ENCODE data around the gene PPM1D.

The PPM1D gene

DNA sequence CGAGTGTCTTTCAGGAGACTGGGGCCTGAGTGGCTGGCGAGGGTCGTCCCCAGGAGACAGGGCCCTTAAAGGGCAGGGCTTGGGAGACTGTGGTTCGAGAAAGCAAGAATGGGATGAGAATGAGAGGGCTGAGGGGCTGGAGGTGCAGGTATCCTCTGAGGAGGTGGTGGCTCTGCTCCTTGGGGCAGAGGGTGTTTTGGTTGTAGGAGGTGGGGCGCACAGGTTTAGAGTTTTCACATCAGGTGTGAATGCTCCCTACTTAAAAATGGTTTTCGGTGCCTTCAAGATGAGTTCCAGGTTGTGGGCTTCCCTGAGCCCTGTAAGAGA is 78.1 kb downstream of the PPM1D start (continued):
- 0 out of 2 replicates have a peak, but pooled peaks have one; percentile 3 for TF ChIP-seq ZNF501 (tag by site-specific recombination; IDR thresholded peaks at IDR 0.05)
- TF ChIP-seq ZNF843 (tag by site-specific recombination; IDR thresholded peaks at IDR 0.05): 0 out of 2 replicates have a peak, but pooled peaks have one; percentile 3
- TF ChIP-seq ZNF266 (tag by site-specific recombination; IDR thresholded peaks at IDR 0.05; ENCODE audit: low read depth): no peak; the same call in 1 of the 2 replicates
- TF ChIP-seq, protein P1, sequence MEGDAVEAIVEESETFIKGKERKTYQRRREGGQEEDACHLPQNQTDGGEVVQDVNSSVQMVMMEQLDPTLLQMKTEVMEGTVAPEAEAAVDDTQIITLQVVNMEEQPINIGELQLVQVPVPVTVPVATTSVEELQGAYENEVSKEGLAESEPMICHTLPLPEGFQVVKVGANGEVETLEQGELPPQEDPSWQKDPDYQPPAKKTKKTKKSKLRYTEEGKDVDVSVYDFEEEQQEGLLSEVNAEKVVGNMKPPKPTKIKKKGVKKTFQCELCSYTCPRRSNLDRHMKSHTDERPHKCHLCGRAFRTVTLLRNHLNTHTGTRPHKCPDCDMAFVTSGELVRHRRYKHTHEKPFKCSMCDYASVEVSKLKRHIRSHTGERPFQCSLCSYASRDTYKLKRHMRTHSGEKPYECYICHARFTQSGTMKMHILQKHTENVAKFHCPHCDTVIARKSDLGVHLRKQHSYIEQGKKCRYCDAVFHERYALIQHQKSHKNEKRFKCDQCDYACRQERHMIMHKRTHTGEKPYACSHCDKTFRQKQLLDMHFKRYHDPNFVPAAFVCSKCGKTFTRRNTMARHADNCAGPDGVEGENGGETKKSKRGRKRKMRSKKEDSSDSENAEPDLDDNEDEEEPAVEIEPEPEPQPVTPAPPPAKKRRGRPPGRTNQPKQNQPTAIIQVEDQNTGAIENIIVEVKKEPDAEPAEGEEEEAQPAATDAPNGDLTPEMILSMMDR (tag by site-specific recombination; IDR thresholded peaks at IDR 0.05): 0 out of 2 replicates have a peak, but pooled peaks have one; percentile 14
- TF ChIP-seq, protein P2, sequence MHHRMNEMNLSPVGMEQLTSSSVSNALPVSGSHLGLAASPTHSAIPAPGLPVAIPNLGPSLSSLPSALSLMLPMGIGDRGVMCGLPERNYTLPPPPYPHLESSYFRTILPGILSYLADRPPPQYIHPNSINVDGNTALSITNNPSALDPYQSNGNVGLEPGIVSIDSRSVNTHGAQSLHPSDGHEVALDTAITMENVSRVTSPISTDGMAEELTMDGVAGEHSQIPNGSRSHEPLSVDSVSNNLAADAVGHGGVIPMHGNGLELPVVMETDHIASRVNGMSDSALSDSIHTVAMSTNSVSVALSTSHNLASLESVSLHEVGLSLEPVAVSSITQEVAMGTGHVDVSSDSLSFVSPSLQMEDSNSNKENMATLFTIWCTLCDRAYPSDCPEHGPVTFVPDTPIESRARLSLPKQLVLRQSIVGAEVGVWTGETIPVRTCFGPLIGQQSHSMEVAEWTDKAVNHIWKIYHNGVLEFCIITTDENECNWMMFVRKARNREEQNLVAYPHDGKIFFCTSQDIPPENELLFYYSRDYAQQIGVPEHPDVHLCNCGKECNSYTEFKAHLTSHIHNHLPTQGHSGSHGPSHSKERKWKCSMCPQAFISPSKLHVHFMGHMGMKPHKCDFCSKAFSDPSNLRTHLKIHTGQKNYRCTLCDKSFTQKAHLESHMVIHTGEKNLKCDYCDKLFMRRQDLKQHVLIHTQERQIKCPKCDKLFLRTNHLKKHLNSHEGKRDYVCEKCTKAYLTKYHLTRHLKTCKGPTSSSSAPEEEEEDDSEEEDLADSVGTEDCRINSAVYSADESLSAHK (tag by site-specific recombination; IDR thresholded peaks at IDR 0.05): no peak
- no peak for TF ChIP-seq EGR2 (tag by site-specific recombination; IDR thresholded peaks at IDR 0.05; ENCODE audit: low read depth)
- TF ChIP-seq ZNF664 (tag by site-specific recombination; IDR thresholded peaks at IDR 0.05): no peak
- peak; percentile 4; the same call in 1 of the 2 replicates for TF ChIP-seq SP7 (tag by site-specific recombination; IDR thresholded peaks at IDR 0.05)
- no peak for TF ChIP-seq ZSCAN23 (tag by site-specific recombination; IDR thresholded peaks at IDR 0.05)
- TF ChIP-seq ZNF391 (tag by site-specific recombination; IDR thresholded peaks at IDR 0.05; ENCODE audit: borderline replicate concordance, low read depth): no peak
- TF ChIP-seq ZBTB7A (tag by site-specific recombination; IDR thresholded peaks at IDR 0.05; ENCODE audit: low read depth): peak; percentile 92
- TF ChIP-seq, protein P3, sequence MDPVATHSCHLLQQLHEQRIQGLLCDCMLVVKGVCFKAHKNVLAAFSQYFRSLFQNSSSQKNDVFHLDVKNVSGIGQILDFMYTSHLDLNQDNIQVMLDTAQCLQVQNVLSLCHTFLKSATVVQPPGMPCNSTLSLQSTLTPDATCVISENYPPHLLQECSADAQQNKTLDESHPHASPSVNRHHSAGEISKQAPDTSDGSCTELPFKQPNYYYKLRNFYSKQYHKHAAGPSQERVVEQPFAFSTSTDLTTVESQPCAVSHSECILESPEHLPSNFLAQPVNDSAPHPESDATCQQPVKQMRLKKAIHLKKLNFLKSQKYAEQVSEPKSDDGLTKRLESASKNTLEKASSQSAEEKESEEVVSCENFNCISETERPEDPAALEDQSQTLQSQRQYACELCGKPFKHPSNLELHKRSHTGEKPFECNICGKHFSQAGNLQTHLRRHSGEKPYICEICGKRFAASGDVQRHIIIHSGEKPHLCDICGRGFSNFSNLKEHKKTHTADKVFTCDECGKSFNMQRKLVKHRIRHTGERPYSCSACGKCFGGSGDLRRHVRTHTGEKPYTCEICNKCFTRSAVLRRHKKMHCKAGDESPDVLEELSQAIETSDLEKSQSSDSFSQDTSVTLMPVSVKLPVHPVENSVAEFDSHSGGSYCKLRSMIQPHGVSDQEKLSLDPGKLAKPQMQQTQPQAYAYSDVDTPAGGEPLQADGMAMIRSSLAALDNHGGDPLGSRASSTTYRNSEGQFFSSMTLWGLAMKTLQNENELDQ (tag by site-specific recombination; IDR thresholded peaks at IDR 0.05; ENCODE audit: low read depth): no peak

DNA sequence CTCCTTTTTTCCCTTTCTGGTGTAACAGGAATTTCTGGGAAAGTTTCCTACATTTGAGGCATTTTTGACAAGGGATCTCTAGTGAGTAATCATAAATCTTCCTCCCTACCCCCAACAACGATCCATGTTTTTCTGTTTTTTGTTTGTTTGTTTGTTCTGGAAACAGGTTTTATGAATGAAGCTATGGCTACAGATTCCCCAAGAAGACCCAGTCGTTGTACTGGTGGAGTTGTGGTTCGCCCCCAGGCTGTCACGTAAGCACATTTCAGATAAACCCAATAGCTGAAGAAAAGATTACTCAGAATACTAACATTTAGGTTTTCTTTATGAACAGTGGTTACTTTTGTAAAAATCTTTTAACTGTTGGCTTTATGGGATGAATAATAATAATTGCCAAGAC is 79.3 kb downstream of the PPM1D start:
- POLR2A ChIA-PET: interaction anchor here (0.6 kb wide), 1 partner anchor 21 kb away, joined by 5 read pairs; no protein-coding TSS in a partner anchor
- Histone ChIP-seq H3K9me3 (ENCODE audit: control insufficient read depth, insufficient read depth, low read depth, low read length) (no peaks in the 10 kb centered on the region), H3K36me3 (ENCODE audit: control insufficient read depth in 2 of 2, insufficient read depth in 1 of 2, low read length in 2 of 2) (peaks cover 9 to 26% of the 10 kb centered on the region in 2 experiments), H3K27ac (ENCODE audit: extremely low read depth, low read depth, low read length) (no peak overlapping the region), H3K4me1 (ENCODE audit: control insufficient read depth, insufficient read depth, low read length) (peaks cover 3% of the 10 kb centered on the region; the same call in 1 of the 2 replicates), H3K4me3 (ENCODE audit: low read depth, low read length) (no peak overlapping the region)
- CTCF ChIA-PET: interaction anchor here (0.5 kb wide), 1 partner anchor 963 kb away, joined by 5 read pairs; no protein-coding TSS in a partner anchor
- TF ChIP-seq ZNF792 (tag by site-specific recombination; IDR thresholded peaks at IDR 0.05): no peak
- no peak for TF ChIP-seq ZNF169 (tag by site-specific recombination; IDR thresholded peaks at IDR 0.05)
- no peak for TF ChIP-seq ZBTB7A (tag by site-specific recombination; IDR thresholded peaks at IDR 0.05; ENCODE audit: low read depth)

DNA sequence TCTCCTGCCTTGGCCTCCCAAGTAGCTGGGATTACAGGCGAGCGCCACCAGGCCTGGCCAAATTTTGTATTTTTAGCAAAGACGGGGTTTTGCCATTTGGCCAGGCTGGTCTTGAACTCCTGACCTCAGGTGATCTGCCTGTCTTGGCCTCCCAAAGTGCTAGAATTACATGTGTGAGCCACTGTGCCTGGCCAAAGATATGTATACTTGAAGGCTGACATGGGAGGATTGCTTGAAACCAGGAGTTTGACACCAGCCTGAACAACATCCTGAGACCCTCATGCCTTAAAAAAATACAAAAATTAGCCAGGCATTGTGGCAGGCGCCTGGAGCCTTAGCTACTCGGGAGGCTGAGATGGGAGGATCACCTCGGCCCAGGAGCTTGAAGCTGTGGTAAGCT is 80.8 kb downstream of the PPM1D start:
- H3K36me3 ChIP-seq (ENCODE audit: control insufficient read depth in 2 of 2, insufficient read depth in 1 of 2, low read length in 2 of 2): peaks cover 19 to 37% of the 10 kb centered on the region in 2 experiments
- H3K27ac ChIP-seq (ENCODE audit: extremely low read depth, low read depth, low read length): no peak overlapping the region
- ChIA-PET CTCF (interaction anchor here (0.9 kb wide), 1 partner anchor 19 kb away, joined by 4 read pairs; no protein-coding TSS in a partner anchor), POLR2A (no interaction called here)
- H3K4me3 ChIP-seq (ENCODE audit: low read depth, low read length): no peak overlapping the region
- no peaks in the 10 kb centered on the region for H3K9me3 ChIP-seq (ENCODE audit: control insufficient read depth, insufficient read depth, low read depth, low read length)
- TF ChIP-seq, protein P4, sequence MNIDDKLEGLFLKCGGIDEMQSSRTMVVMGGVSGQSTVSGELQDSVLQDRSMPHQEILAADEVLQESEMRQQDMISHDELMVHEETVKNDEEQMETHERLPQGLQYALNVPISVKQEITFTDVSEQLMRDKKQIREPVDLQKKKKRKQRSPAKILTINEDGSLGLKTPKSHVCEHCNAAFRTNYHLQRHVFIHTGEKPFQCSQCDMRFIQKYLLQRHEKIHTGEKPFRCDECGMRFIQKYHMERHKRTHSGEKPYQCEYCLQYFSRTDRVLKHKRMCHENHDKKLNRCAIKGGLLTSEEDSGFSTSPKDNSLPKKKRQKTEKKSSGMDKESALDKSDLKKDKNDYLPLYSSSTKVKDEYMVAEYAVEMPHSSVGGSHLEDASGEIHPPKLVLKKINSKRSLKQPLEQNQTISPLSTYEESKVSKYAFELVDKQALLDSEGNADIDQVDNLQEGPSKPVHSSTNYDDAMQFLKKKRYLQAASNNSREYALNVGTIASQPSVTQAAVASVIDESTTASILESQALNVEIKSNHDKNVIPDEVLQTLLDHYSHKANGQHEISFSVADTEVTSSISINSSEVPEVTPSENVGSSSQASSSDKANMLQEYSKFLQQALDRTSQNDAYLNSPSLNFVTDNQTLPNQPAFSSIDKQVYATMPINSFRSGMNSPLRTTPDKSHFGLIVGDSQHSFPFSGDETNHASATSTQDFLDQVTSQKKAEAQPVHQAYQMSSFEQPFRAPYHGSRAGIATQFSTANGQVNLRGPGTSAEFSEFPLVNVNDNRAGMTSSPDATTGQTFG (tag by site-specific recombination; IDR thresholded peaks at IDR 0.05; ENCODE audit: borderline replicate concordance): no peak
- TF ChIP-seq ZNF354C (tag by site-specific recombination; IDR thresholded peaks at IDR 0.05; ENCODE audit: borderline replicate concordance, low read depth) (no peak), ZNF132 (tag by site-specific recombination; IDR thresholded peaks at IDR 0.05; ENCODE audit: borderline replicate concordance) (no peak), ZNF654 (tag by site-specific recombination; IDR thresholded peaks at IDR 0.05; ENCODE audit: low read depth) (no peak)
- H3K4me1 ChIP-seq (ENCODE audit: control insufficient read depth, insufficient read depth, low read length): peaks cover 3% of the 10 kb centered on the region; the same call in 1 of the 2 replicates

Data from HEK293 (cell line).